HTERT RPE-1 (cell line): ENCODE results near the gene DNAJC6.

Experiments used
- in situ Hi-C: fragments of 300-500 bp; cut with MboI; formaldehyde crosslinking; loops from 4 replicates; pipeline ENCODE4 v1.14.3; 2020; ENCODE audit warnings: low sequenced_read_pairs

Gene DNAJC6

DNA sequence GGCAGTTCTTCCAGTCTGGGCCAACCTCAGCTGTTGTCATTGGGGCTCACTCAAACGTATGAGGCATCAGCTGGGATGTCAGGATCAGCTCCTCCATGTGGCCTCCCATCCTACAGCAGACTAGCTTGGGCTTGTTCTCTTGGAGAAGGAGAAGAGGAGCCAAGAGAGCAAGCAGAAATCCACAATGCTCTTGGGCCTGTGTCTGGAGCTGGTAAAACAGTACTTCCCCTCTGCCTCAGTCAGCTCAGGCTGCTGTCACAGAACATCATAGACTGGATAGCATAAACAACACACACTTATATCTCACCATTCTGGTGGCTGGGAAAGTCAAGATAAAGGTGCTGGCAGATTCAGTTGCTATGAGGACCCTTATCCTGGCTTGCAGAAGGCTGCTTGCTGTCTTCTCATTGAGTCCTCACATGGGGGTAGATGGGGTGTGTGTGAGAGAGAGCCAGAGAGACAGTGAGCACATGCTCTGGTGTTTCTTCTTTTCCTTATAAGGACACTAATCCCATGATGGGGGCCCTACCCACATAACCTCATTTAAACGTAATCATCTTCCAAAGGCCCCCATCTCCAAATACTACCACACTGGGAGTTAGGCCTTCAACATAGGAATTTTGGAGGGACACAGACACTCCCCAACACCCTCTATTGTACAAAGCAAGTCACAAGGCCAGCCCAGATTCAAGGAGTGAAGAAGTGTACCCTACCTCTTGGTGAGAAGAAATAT is 16.3 kb upstream of the DNAJC6 start:
- in situ Hi-C loops = no loop called here

DNA sequence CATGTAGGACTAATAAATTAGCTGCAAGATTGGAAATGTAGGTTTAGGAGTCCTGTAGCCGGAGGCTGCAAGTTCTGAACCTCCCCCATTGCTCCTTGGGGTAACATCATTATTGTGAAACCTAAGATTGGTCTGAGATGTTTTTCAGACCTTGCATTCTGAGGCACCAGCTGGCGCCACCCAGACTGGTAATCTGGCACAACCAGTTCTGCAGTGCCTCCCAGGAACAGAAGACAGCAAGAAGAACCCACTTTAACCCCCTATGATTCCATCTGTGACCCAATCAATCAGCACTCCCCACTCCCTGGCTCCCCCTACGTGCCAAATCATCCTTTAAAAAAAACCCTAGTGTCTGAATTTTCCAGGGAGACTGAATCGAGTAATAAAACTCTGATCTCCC is 11.6 kb upstream of the DNAJC6 start:
- in situ Hi-C loops = no loop called here

DNA sequence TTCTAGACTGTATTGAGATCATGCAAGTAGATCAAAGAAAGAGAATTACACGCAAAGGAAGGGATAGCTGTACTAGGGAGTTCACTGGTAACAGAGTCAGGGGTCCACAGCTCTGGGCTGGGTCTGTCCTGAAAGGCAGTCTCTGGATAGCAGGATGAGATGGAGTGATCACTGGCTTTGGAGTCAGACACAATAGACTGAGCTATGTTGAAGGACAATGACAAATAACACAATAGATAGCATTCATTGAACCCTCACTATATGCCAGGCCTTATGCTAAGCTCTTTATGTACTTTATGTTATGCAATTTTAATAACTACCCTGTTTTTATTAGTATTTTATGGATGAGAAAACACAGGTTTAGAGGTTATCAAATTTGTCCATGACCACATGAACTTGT is 10.0 kb upstream of the DNAJC6 start:
- in situ Hi-C loops = no loop called here

DNA sequence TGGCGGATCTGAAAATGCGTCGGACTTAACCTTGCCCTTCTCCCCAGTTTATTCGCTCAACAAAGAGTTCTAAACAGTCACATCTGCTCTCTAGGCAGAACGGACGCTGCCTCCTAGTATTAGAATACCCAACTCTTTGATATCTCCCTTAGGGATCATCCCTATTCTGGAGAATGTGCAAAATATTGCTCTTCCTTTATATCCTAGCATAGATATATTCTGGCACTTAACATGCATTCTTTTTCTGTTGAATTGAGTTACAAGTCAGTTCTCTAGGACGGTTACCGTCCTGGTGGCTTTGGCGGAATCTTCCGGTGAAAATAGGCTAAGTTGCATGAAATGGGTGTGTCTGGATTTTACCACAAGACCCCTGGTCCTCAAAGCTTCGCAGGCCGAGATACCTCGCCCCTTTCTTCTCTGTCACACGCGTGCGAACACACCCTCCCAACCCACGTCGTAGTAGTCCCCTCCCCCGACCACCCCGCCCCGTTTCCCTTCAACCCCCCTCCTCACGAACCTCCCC is 501 bp upstream of the DNAJC6 start:
- in situ Hi-C loops = no loop called here

DNA sequence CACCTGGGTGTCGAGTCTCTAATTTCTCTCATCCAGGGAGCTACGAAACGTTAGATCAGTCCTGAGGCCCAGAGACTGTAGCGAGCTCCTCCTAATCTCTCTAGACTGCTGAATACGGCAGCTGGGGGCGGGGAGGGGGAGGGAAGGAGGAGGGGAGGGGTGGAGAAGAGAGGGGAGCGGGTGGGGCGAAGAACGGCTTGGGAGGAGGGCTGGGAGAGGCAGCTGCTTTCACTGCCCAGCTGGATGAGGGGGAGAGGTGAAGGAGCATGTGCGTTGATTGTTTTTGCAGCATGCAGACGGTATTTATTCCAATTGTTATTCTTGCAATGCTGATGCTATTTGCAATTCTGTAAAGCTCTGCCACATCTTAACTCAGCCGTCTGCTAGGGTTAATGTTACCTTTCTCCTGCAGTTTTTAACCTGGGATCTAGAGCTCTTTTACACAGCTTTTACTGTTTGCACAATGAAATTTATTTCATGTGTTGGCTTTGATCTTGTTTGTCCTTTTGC is 790 bp downstream of the DNAJC6 start:
- in situ Hi-C loops = no loop called here

DNA sequence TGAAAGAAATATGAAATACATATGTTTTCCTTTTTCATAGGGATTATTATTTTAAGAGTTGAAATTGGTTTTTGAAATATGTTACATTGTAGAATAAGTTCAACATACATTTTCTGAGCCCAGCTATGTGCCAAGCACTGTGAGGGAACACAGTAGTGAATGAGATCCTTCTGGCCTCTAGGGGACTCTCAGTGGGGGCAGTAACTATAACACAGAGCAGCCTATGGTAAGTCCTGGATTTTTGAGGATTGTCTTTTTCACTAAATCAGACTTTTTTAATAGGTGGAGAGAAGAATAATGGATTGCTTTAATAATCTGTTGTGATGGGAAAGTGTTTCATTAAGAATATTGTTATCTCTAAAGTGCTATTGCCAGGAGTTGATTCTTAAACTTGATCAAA is 2.4 kb downstream of the DNAJC6 start:
- in situ Hi-C loops = no loop called here

DNA sequence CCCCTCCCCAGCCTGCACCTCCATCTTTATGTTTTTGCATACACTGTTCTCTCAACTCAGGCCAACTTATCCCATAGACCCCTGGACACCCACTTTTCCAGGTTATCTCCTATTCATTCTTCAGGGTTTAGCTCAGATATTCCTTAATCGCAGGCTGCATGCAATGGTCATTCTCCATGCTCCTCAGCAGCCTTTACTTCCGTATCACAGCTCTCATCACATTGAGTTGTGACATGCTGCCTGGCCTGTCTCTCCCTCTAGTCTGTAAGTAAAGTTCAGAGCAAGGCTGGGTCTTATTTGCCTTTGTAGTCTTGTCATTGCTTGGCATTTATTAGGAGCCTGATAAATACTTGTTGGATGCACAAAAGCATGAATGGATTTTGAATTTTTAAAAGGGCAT is 6.9 kb downstream of the DNAJC6 start:
- in situ Hi-C loops = no loop called here

DNA sequence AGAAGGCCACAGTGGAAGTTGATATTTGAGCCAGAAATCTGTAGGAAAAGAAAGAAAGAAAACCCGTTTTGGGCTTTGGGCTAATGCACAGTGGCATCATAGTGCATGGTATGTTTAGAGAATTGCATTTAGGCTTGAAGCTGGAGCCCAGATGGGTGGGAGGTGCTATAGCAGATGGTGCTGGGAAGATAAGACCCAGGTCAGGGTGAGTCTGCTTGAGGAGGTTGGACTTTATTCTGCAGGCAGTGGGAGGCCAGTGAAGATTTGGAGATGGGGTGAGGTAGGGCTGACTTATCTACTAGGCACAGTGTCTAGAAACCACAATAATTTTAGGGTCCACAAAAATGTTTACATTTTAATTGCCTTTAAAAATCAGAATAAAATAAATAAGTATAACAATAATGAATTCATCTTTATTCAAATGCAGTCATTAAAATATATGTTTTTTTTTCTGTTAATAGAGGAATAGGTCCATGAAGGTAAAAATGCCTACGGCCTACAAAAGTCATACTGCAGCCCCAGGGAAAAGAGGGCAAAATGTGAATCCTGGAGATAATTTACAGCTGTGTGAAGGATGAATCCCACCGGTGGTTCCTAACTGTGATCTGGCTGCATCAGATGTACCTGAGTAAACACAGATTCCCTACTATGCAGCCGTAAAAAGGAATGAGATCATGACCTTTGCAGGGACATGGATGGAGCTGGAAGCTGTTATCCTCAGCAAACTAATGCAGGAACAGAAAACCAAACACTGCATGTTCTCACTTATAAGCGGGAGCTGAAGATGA is 8.7 kb downstream of the DNAJC6 start:
- in situ Hi-C loops = no loop called here

DNA sequence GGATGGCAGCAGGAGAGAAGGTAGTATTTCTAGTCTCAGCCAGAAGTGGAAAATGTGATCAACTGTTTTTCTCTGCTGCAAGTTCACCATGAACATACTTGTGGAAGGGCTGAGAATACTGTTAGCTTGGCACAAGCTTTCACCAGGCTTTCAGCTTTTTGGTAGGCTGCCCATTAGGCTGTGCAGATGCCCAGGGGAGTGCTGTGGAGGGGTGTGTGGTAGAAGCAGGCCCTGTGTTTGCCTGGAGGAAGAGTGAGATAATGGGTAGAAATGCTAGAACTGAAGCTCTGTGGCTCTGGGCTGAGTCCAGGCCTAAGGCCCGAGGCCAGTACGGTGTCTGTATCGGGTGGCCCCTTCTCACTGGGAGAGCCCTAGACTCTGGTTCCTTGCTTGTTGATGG is 9.8 kb downstream of the DNAJC6 start:
- in situ Hi-C loops = no loop called here

DNA sequence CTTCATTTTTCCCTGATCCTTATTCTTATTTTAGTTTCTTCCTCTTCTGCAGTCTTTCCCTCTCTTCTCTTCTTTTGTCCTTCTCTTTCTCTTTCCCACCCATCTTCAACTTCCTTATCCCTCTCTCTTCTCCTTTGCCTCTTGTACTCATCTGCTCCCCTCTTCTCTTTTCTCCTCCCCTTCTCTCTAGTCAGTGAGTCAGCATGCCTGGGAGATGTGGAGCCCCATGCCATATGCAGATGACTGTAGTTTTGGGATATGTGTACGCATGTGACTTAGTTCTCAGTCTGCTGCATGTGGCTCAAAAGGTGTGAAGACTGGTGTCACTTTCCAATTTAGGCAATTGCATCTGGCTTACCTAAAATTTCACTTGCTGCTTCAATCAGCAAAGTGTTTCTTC is 10.4 kb downstream of the DNAJC6 start:
- in situ Hi-C loops = no loop called here

DNA sequence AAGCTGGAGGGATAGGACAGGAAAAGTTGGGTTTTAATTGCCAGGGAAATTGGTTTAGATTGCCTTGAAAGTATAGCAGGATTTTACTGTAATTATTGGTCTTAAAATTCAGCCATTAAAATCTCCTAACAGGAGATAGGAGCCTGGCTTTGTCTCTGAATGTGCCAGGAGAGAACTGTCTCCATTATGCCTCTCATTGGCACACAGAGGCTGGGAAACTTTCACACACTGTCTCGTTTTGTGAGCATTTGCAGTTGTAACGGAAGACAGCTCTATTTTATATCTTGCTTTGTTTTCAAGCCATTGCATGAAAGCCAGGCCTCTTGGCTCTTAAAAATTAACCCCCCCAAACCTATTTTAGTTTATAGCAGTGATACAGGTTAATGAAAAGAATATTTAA is 12.5 kb downstream of the DNAJC6 start:
- in situ Hi-C loops = no loop called here

DNA sequence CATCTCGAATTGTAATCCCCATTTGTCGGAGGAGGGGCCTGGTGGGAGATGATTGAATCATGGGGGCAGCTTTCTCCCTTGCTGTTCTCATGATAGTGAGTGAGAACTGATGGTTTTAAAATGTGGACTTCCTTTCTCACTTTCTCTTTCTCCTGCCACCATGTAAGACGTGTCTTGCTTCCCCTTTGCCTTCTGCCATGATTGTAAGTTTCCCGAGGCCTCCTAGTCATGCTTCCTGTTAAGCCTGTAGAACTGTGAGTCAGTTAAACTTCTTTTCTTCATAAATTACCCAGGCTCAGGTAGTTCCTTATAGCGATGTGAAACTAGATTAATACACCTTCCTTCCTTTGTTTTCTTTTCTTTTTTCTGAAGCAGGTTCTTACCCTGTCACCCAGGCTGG is 13.9 kb downstream of the DNAJC6 start:
- in situ Hi-C loops = no loop called here

DNA sequence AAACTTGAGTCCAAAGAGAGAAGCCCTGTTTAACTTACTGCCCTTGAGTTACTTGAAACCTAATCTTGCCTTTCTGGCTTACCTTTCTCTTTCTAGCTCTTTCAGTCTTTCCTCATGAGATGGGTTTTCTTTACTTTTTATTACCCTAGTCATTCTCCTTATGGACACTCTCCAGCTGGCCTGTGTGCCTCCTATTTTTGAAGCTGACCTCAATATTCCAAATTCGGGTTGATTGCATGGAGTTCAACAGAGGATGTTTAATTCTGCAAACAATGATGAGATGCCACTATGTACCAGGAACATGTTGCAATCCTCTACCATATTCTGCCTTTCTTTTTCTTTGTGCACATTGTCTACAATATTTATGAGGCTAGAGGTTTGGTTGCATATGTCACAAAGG is 20.7 kb downstream of the DNAJC6 start:
- in situ Hi-C loops = no loop called here

DNA sequence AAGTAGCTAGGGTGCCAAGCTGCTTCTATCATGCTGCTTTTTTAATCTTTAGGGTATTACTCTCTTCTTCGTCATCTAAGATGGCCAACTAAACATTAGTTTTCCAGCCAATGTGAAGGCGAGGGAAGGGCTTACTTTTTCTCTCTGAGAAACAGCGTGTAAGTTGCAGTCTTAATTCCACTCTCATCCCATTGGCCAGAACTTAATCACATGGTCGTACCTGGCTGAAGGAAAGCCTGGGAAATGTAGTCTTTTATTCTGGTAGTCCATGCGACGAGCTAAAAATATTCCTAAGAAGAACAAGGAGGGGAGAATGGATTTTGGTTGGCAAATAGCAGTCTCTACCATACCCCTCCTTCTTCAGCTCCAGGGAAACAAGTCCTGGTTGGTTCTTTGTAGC is 21.5 kb downstream of the DNAJC6 start:
- in situ Hi-C loops = no loop called here

DNA sequence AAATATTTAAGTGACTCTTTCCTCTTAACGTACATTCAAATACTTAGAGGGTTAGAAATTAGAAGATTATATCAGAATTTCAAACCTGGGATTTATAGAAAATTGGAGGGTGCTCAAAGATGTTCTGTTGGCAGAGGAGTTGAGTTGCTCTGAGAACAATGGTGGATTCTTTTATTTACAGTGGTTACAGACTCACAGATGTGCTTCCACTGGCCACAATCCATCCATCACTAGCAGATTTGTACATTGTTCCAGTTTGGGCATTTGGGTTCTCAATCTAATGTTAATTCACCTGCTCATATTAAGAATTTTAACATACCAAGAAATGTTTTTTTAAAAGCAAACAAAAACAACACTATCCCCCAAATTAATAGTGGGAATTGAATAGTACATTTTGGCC is 23.5 kb downstream of the DNAJC6 start:
- in situ Hi-C loops = no loop called here

DNA sequence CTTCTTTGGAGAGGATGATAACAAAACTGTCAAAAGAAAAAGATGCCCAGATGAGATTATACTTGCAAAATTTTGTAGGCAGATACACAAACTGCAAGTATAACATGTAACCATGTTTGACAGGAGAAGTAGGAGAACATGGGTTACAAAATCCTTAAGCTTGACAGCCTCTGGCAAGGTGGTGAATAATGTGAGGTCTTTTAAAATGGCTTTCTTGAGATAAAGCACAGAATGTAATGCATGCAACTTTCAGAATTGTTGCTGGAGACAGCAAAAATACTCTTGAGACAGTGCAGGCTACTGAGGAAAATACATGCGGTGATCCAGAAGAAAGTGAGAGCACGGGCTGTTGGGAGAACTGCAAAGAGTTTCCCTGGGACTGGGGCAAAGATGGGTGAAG is 24.7 kb downstream of the DNAJC6 start:
- in situ Hi-C loops = no loop called here

DNA sequence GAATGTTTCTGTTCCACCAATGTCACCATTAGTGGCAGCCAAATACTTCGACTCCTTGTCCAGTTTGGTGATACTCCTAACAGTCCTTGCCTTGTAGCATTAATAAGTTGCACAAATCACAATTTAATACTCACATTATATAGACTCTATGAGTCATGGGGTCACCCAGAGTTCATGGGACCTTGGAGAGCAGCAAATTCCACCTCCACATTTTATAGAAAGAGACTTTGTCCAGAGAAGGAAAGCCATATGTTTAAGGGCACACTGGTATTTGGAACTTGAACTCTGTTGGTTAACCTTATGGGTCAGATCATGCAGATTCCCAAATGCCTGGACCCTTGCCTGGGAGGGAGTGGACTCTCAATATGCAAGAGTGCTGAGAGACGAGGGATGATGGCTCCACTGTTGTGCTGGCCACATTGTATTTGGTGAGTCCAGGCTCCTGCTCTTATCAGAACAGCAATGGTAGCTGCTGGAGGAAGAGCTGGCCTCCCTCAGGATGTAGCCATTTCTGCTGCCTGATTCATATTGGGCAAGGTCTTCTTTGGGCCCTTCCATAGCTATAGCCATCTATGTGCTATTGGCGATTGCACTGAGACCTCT is 30.6 kb downstream of the DNAJC6 start:
- in situ Hi-C loops = no loop called here

DNA sequence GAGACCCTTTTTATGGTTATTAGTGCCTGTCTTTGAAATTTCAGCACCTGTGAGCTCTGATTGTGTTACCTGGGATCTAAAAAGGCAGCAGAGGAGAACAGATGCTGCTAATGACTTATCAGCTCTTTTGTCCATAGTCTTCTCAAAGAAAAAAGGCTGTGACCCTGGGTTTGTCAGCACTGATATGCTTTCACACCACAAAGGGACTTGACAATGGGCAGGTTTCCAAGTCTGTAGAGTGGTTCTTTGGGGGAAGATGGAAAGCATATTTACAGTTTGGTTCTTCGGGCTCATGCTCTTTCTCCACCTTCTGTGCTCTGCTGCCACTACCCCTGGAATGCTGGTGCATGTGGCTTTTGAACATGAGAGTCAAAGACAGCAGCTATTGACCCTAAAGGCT is 32.0 kb downstream of the DNAJC6 start:
- in situ Hi-C loops = no loop called here

DNA sequence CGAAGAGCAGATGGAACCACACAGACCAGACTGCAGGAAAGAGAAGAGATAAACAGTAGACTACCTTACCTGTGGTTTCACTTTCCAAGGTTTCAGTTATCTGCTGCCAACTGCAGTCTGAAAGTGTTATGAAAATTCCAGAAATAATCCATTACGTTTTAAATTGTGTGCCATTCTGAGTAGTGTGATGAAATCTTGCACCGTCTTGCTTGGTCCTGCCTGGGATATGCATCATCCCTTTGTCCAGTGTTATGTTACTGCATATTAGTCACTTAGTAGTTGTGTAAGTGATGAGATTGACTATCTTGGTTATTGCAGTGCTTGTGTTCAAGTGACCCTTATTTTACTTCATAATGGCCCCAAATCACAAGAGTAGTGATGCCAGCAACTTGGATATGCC is 33.9 kb downstream of the DNAJC6 start:
- in situ Hi-C loops = no loop called here

DNA sequence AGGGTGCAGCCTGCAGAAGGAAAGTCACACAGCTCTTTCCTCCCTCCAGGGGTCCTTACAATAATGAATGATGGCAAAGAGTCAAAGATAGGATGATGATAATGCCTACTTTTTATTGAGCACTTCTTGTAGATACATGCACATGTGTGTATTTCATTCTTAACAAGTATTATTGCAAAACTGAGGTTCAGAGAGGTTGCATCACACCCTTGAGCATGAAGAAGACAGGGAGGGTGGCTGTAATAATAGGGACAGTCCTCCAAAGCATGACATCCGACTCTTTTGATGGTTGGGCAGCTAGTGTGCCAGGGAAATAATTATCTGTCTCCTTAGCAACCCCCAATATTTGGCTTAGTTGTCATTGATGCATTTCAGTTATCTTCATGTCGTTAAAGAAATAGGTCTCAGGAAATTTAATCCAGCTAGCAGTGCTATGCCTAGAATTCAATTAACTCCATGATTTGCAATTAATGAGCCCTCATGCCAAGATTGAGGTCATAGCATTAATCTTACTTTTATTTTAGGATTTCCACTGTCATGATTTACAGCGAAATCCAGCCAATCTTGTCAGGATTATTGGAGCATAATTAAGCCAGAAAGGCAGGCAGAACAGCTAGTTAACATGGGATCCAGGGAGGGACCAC is 35.0 kb downstream of the DNAJC6 start:
- in situ Hi-C loops = no loop called here

DNA sequence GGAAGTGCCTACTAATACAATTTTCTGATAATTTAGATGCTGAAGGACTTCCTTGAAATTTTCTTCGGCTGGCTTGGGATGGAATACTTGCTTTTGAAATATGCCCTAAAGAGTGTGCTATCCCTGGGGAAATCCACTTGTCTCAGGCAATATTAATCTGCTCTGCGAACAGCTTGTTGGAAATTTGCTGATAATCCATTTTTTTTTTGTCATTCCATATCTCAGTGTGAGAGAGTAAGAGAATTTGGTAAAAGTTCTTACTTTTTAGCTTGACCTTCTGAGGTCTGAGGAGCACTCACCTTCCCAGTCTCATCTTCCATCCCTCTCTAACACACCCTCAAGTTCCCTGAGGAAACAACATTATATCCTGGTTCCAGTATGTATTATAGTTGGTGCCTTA is 36.8 kb downstream of the DNAJC6 start:
- in situ Hi-C loops = no loop called here
